GM18858 (cell line): ENCODE data around the gene FAF1.

Experiments used
- ATAC-seq: cut with Tn5 transposase; IDR thresholded peaks from one replicate; pipeline ENCODE4 v1.9.1; 2021; ENCODE audit not compliant: unreplicated experiment

FAF1 gene

DNA sequence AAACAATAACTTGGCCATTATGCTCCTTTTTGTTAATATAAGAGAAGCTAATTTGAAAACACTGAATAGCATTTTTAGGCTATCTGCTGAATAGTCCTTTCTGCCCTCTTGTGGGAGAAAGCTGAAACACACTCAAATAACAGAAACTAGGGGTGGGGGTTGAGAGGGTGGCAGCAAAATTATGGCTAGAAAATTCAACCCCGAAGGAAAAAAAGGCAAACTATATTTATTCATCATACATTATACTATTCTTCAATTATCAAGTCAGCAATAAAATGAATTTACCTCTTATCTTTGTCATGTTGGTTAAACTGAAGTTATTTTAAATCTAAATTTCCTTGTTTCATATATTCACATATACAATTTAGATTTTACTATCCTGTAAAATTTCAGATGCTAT, 255.9 kb downstream of the FAF1 start:
- peak; percentile 60 for ATAC-seq

DNA sequence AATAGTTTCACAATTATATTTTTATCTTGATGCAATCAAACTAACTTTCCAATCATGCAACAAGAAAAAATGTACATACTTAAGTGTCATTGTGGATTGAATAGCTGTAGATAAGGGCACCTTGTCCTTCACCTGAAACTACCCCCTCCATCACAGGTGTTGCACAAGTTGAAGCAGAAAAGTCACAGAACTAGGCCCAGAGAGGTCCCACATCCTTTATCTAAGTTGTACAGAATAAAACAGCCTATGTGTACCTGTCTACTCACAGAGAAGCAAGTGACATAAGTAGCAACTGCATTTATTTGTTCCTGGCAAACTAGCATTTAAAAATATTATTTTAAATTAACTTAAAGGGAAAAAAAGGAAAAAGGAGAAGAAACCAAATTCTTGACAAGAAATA, 256.8 kb downstream of the FAF1 start:
- ATAC-seq: no peak

- ATAC-seq: no peak
Observed at GRCh38 chr1:50702395-50702794, 257.7 kb downstream of the FAF1 start.

GRCh38 chr1:50701706-50702317, 258.3 kb downstream of the FAF1 start:
- ATAC-seq: no peak

- ATAC-seq: no peak
Observed at GRCh38 chr1:50700621-50701020, 259.4 kb downstream of the FAF1 start.

DNA sequence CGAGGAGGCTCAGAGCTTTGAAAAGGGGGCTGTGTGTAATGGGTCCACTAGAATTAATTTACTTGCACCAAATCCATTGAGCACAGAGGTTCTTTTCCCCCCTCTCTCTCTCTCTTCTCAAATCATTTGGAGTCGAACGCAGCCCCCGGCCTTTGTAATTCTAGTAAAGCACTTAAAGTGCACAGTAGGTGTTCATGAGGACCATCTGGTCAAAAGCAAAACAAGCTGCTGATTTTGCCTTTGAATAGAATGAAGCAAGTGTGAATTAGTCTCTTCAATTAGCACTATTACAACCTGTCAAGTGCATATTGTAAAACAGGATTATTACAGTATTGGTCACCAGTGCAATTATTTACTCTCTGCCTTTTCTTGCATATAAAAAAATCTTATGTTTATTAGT, 259.9 kb downstream of the FAF1 start:
- no peak for ATAC-seq

- no peak for ATAC-seq
Observed at GRCh38 chr1:50699795-50700194, 260.3 kb downstream of the FAF1 start.

DNA sequence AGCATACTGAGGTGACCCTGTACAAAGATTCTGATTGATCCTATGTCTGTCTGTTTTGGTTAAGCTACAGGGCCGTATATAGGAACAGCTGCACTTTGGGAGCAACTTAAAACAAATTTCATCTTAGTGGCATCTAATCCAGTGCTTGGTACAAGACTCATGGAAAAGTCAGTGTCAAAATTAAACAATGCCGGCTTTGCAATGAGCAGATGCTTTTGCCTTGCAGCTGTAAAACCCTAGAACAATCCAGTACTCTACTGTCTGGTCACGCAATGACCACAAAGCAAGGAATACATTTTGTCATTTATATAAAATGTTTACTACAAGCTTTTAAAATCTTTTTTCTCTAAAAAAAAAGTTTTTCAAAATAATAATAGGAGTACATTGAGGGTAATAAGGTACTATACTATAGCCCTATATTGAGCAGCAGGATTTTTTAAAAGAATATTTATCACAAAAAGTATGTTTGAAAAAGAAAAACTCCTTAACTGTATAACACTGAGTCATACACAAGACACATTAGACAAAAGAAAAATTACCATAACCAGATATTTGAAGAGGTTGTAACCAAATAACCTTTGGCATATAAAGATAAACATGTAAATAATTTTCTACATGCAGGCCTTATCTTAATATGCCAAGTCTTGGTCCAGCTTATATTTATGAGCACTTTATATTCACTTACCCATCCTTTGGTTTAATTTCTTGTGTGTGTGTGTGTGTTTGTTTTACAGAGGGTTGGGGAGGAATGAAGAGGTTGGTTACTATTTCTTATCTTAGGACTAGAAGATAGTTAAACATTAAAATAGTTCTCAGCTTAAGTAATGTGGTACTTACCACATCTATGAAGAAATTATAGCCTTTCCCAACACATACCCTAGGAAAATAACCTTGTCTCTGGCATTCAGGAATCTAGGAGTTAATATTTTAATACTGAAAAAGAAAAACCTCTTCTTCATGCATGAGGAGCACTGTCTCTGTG, 262.3 kb downstream of the FAF1 start:
- ATAC-seq: no peak

GRCh38 chr1:50693829-50694228, 266.2 kb downstream of the FAF1 start:
- ATAC-seq: no peak

GRCh38 chr1:50684185-50684584, 275.9 kb downstream of the FAF1 start:
- ATAC-seq: no peak

DNA sequence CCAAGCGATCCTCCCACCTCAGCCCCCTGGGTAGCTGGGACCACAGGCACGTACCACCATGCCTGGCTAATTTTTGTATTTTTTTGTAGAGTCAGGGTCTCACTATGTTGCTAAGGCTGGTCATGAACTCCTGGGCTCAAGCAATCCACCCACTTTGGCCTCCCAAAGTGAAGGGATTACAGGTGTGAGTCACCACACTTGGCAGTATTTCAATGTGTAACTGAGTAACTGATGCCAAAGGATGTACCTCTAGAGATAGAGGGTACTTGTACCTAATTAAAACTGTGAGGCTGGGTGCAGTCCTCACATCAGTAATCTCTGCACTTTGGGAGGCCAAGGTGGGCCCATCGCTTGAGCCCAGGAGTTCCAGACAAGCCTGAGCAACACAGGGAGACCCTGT, 278.1 kb downstream of the FAF1 start:
- no peak for ATAC-seq

DNA sequence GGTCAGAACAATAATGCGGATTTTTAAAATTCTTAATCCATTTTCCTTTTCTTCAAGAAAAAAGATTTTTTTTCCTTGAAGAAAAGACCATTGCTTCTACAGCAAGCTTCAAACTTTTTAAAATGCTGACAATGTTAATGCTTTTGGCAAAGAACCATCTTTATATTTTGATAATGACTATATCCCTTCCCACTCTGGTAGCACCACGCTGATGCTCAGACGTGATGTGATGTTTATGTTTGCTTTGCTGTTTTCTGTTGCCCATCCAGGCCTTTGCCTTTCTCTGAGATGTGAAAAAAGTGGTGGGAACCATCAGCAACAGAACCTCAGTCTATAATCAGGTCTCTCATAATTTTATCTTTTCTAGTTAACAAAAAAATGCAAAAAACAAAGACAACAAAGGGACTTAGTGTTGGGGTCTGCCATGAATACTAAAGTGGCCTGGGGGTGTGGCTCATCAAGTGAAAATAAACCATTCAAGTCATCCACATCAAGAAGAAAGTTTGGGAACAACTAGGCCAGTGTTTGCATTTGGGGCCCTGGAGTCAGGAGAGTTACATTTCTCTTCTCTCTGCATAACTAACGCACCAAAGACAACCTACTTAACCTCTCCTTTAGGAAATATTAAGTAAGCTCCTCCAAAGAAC, 292.2 kb downstream of the FAF1 start:
- ATAC-seq: no peak

DNA sequence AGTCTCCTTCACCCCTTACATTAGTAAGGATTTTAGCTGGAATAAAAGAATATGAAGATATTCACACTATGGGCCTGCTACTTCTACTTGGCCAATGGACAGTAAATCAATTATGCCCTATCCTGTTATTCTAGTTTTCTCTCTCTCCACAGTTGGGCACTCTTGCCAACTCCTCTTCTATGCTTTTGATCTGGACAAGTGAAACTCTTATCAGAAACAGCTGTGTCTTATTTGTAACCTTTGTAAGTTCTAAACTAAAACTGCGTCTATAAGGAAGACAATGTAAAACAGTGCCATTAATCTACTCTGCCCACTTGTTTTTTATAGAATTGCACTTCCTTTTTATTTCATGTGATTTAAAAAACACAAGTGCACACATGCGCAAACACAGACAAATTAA, 292.8 kb downstream of the FAF1 start:
- no peak for ATAC-seq

GRCh38 chr1:50666849-50667248, 293.2 kb downstream of the FAF1 start:
- no peak for ATAC-seq

DNA sequence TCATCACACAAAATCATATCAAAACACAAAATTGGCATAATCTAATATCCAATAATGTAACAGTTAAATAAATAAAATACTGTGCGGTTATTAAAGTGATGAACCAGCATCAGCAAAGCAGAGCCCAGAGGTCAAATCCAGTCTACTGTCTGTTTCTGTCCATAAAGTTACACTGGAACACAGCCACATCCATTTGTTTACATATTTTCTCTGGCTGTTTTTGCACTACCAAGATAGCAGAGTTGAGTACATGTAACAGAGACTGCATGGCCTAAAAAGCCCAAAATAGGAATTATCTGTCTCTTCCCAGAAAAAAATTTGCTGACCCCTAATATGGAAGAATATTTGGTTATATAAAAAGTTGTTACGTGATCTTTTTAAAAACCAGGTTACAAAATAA, 294.7 kb downstream of the FAF1 start:
- no peak for ATAC-seq

DNA sequence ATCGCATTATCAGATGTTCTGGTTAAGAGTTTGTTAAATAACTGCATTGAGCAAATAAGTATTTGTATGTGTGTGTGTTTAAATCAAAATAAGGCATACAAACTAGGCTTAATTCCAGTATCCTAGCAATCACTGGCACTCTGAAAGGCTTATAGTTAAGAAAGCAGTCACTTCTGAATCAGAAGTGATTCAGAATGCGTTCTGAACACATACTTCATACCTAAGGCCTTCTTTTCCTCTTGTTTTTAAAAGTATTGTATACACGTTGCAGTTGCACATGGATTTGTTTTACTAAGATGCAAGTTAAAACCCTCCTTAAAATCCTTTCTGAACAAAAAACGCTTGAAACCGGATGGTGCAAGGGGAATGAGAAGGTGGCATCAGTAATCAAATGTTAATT, 298.4 kb downstream of the FAF1 start:
- ATAC-seq: no peak

- no peak for ATAC-seq
Observed at GRCh38 chr1:50659107-50659662, 300.9 kb downstream of the FAF1 start.

- no peak for ATAC-seq
Observed at GRCh38 chr1:50658459-50659076, 301.5 kb downstream of the FAF1 start.

- ATAC-seq: no peak
Observed at GRCh38 chr1:50656931-50657330, 303.1 kb downstream of the FAF1 start.

- ATAC-seq: no peak
Observed at GRCh38 chr1:50651476-50652263, 308.4 kb downstream of the FAF1 start.
